CD4-positive, alpha-beta T cell treated with Interferon alpha-2 for 1 hour (primary cell): ENCODE results near the gene CLPTM1.

Experiments
- DNase-seq, 2 donors: peaks; one replicate each; pipeline ENCODE4 v3.0.0-alpha.2; 2020 to 2022

Gene CLPTM1

DNA sequence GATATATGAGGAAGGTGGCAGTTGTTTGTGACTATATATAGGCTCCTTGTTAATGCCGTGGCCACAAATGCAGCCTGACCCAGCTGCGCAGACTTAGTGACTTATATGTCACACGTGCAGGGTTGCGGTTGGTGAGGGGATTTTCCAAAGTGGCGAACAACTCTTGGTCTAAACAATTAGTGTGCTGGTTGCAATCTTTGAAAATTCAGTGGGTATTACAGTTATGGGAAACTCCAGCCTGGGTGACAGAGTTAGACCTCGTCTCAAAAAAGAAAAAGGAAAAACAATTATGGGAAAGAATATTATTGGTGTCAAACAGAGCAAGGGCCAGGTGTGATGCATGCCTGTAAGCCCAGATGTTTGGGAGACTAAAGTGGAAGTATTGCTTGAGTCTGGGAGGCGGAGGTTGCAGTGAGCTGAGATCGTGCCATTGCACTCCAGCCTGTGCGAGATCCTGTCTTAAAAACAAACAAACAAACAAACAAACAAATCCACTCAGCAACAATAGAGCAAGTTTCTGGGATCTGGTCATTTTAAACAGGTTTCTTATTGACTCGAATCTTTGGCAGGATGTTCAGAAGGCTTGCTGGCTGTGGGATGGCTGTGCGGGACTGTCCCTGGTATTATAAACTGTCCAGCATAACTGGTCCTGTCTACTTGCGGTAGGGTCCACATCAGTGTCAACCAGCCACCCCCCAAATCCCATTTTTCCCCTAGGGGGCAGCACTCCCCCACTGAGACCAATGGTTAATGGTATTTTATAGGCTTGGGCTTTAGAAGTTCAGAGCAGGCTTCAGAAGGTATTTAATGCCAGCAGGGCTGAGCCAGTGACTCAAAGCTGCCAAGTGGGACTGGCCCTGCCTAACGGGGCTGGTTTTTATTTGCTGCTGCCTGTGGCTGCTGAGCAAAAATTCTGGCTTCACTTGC lies 61.5 kb downstream of the CLPTM1 start:
- DNase-seq = peak; percentile 78 to 89

DNA sequence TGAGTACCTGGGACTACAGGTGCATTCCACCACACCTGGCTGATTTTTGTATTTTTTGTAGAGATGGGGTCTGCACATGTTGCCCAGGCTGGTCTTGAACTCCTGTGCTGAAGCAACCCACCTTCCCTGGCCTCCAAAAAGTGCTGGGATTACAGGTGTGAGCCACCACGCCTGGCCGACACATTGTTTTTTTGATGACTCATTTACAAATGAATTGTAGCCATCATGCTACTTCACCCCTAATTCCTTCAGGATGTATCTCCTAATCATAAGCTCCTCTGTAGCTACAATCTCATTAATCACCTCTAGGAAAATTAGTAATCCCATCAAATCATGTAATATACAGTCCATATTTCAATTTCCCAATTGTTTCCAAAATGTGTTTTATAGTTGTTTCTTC lies 64.0 kb downstream of the CLPTM1 start:
- no peak for DNase-seq

DNA sequence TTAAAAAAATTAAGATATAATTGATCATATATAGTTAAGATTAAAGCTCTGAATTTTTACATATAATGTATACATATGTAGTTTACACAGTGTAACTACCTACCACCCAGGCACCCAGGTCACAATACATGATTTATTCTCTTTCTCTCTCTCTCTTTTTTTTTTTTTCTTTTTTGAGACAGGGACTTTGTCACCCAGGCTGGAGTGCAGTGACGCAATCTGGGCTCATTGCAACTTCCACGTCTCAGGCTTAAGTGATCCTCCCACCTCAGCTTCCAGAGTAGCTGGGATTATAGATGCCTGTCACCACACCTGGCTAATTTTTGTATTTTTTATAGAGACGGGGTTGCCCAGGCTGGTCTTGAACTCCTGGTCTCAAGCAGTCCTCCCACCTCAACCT lies 64.9 kb downstream of the CLPTM1 start:
- DNase-seq = no peak

DNA sequence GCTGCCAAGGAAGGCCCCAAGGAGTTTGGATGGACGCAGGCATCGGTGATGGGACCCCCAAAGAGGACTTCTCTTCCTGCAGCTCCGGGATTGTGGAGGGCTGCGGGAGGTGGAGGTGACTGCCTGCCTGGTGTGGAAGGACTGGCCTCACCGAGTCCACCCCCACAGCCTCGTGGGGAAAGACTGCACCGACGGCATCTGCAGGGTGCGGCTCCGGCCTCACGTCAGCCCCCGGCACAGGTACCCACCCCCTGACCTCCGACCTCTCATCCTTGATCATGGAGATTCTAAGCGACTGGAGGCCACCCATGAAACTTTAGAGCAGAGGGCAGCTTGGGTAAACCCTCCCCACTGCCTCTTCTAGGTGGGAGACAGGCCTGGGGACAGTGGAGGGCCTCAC lies 66.8 kb downstream of the CLPTM1 start:
- DNase-seq = no peak

DNA sequence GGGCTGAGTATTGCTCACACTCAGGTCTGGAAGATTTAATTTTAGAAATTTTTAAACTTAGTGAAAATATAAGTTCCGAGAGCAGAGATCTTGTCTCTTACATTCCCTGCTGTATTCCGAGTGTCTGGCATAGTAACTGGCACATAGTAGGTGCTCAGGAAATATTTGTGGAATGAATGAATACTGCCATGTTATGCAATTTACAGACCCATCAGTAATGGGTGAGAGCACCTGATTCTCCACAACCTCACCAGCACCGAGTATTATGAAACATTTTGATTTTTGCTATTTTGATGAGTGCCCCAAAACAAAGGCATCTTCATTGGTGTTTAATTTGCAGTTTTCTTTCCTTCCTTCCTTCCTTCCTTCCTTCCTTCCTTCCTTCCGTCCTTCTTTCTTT lies 67.9 kb downstream of the CLPTM1 start:
- no peak for DNase-seq

DNA sequence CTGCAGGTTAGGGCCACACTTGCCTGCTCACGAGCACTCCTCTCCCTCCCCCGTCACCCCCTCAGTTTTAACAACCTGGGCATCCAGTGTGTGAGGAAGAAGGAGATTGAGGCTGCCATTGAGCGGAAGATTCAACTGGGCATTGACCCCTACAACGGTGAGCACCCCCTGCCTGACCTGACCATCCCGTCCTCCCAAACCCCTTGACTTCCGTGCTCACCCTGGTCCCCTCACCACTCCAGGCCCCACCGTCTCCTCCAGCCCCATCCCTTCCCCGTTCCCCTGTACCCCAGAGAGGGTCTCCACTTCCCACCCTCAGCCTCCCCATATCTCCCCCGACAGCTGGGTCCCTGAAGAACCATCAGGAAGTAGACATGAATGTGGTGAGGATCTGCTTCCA lies 70.1 kb downstream of the CLPTM1 start:
- no peak for DNase-seq

DNA sequence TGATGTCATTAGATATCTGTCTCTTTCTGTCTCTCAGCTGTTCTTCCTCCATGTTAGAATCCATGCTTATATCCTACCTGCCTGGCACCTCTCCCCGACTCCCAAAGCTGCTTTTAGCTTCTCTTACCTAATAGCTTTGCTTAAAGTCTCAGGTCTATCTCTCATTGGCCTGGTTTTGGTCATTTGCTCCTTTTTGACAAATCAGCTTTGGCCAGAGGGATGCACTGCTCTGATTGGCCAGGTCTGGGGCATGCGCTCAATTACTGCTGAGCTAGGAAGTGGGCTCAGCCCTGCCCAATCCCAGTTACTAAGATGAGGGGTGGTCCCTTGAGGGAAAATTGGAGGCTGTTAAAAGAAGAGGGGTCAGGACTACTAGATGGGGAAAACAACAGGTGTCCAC lies 72.2 kb downstream of the CLPTM1 start:
- no peak for DNase-seq

DNA sequence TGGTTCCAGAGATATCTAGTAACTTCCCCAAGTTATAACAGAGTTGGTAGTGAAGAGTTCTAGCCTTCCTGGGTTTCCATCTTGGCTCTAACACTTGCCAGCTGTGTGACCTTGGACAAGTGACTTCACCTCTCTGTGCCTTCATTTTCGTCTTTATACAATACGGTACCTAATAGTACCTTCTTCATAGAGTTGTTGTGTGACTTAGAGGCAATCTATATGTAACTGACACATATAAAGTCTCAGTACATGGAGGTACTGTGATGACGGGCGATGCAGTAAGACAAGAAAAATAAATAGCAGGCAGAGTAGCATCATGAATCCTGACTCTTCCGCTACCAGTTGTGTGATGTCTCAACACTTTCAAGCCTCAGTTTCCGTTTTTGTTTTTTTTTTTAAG lies 75.6 kb downstream of the CLPTM1 start:
- no peak for DNase-seq

DNA sequence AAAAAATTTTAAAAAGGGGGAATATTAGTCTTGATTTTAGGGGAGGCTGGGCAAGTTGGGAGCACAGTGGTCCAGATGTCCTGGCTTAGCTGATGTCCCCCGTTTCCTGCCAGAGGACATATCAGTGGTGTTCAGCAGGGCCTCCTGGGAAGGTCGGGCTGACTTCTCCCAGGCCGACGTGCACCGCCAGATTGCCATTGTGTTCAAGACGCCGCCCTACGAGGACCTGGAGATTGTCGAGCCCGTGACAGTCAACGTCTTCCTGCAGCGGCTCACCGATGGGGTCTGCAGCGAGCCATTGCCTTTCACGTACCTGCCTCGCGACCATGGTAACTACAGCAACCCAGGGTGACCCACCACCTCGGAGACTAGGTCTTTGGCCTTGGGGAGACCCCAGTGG lies 77.2 kb downstream of the CLPTM1 start:
- no peak for DNase-seq

DNA sequence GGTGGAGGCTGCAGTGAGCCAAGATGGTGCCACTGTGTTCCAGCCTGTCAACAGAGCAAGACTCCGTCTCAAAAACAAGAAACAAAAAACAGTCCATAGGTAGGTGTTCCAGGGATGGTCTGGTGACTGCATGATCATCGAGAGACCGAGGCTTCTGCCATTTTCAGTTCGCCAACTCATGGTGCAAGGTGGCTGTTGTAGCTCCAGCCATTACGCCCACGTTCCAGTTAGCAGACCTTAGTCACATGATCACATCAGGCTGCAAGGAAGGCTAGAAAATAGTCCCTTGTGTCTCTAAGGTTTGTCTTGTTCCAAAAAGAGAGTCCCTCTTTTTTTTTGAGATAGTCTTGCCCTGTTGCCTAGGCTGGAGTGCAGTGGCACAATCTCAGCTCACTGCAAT lies 80.6 kb downstream of the CLPTM1 start:
- DNase-seq = no peak

DNA sequence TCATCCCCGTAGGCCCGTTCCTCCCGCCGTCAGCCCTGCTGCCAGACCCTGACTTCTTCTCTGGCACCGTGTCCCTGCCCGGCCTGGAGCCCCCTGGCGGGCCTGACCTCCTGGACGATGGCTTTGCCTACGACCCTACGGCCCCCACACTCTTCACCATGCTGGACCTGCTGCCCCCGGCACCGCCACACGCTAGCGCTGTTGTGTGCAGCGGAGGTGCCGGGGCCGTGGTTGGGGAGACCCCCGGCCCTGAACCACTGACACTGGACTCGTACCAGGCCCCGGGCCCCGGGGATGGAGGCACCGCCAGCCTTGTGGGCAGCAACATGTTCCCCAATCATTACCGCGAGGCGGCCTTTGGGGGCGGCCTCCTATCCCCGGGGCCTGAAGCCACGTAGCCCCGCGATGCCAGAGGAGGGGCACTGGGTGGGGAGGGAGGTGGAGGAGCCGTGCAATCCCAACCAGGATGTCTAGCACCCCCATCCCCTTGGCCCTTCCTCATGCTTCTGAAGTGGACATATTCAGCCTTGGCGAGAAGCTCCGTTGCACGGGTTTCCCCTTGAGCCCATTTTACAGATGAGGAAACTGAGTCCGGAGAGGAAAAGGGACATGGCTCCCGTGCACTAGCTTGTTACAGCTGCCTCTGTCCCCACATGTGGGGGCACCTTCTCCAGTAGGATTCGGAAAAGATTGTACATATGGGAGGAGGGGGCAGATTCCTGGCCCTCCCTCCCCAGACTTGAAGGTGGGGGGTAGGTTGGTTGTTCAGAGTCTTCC lies 82.4 kb downstream of the CLPTM1 start:
- DNase-seq = no peak

DNA sequence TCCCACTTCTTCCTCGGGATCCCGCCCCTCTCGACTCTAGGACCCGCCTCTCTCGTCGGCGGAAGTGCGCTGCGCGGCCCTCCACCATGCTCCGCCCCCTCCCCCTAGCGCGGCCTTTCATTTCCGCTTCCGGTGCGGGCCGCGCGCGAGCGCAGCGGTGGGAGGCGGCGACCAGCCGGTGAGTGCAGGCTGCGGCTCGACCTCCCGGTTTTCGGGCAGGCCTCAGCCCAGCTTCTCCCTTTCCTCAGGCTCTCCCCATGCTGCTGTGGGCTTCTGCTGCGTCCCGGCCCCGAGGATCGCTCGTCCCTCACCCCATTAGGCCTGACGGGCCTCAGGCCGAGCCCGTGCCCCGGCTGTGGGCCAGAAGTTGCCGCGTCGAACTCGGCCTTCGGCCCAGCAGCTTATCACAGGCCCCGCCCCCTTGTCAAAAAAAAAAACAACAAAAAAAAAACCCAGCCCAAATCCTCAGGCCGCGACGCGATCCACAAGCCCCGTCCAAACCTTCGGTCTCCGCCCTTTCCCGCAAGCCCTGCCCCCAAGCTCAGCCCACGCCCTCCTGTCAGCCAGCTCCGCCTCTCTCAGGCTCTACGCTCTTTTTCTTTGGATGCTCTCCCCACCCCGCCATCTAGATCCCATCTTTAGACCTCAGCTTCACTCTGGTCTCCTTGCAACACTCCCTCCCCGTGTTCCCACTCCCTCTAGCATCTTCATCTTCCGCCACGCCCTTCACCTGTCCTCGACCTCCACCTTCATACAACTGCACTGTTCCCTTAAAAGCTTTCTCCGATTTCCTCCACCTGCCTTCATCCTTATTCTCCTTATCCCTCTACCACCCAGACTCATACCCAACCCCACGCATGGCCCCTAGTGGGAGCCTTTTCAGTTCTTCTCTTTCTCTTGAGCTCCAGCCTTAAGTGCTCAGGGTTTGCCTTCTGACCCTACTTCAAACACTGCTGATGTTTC lies 84.0 kb downstream of the CLPTM1 start, which contains the start of gene CLASRP:
Gene CLASRP, plus strand, starts transcription at position 115 of the 963 bp plus-strand sequence. CDS start 1,168 bp downstream, outside the sequence.
- peak; percentile 87 to 90 for DNase-seq

DNA sequence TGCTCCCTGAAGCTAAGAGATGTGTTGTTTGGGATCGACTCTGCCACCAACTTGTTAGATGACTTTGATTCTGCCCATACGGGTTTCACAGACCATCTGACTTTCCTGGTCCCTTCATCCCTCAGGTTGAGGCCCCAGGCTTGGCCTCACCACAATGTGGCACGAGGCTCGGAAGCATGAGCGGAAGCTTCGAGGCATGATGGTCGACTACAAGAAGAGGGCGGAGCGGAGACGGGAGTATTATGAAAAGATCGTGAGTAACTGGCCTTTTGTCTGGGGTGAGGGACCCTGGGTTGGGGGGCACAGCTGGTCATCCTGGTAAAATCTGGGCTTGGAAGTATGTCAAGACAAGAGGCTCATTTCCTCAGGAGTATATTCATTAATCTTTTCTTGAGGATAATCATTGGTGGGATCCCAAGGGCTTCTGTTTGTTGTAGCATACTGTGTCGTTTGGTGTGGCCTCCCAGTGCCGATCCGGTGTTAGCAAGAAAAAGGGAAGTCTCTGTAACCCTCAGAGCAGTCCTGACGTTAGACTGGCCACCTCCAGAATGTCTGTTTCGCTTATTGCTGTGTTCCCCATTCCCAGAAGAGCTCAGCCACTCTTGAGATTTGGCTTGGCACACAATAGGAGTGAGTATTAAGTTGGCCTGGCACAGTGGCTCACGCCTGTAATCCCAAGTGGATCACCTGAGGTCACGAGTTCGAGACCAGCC lies 85.0 kb downstream of the CLPTM1 start:
- peak; percentile 13 to 57 for DNase-seq

DNA sequence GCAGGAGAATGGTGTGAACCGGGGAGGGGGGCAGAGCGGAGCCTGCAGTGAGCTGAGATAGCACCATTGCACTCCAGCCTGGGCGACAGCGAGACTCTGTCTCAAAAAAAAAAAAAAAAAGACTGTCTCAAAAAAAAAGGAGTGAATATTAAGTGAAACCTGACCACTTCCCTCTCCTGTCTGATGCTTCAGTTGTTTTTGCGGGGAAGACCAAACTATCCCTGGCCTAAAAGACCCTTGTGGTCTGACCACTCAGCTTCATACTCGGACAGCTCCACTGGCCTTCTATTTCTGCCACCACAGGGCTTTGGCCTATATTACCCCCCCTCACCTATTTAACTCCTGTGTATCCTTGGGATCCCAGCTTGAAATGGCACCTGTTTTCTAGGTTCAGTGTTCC lies 85.9 kb downstream of the CLPTM1 start:
- DNase-seq = no peak
